MCF 10A (cell line): Measurements from ENCODE around the gene NPIPA7. TPM values are rescaled to one million over a fixed set of nuclear protein-coding genes. Genes with fewer than 3 reads are reported as not detected.
"Not testable (repeated sequence)": the region's sequence is repeated elsewhere in the genome, so short reads cannot be mapped to it uniquely, and the experiment has no call there.

Experiments
- BruUV-seq: library from RNA; stranded (reverse); fragments of 400-500 nt; replicated peaks from 2 replicates; lab custom pipeline; 2021; lab: Mats Ljungman, UMichigan
- CTCF ChIA-PET: fragments of 300-600 bp; sonication (Branson Sonifier 250); formaldehyde crosslinking; extraction: SDS; loops from one replicate; lab custom pipeline; 2021; ENCODE audit warnings: antibody characterized with exemption, inconsistent platforms; lab: Yijun Ruan, JAX
- POLR2A ChIA-PET: fragments of 300-600, 350-650 bp; sonication (Branson Sonifier 250); formaldehyde crosslinking; extraction: SDS; loops from one replicate; lab custom pipeline; 2020; ENCODE audit warnings: antibody characterized with exemption, inconsistent platforms; lab: Yijun Ruan, JAX
- DNase-seq: peaks from one replicate; pipeline ENCODE4 v3.0.0-alpha.2; 2018; ENCODE audit not compliant: unreplicated experiment
- H3K27ac Mint-ChIP-seq: one replicate; pipeline ENCODE4 v1.8.0; 2022; ENCODE audit warnings: mild to moderate bottlenecking, low read depth, mixed read lengths; ENCODE audit not compliant: unreplicated experiment
- H3K27me3 Mint-ChIP-seq: one replicate; pipeline ENCODE4 v1.8.0; 2022; ENCODE audit warnings: mixed read lengths; ENCODE audit not compliant: insufficient read depth, unreplicated experiment
- H3K36me3 Mint-ChIP-seq: one replicate; pipeline ENCODE4 v1.8.0; 2022; ENCODE audit warnings: mild to moderate bottlenecking, moderate library complexity, mixed read lengths; ENCODE audit not compliant: insufficient read depth, unreplicated experiment
- H3K4me1 Mint-ChIP-seq: one replicate; pipeline ENCODE4 v1.8.0; 2022; ENCODE audit warnings: mixed read lengths; ENCODE audit not compliant: insufficient read depth, unreplicated experiment
- H3K4me3 Mint-ChIP-seq: one replicate; pipeline ENCODE4 v1.8.0; 2022; ENCODE audit warnings: mild to moderate bottlenecking, moderate library complexity, mixed read lengths; ENCODE audit not compliant: unreplicated experiment
- H3K9me3 Mint-ChIP-seq: one replicate; pipeline ENCODE4 v1.8.0; 2022; ENCODE audit warnings: mixed read lengths; ENCODE audit not compliant: unreplicated experiment
- intact Hi-C: fragments of 100-400 bp; cut with micrococcal nuclease; formaldehyde crosslinking; loops from 2 replicates; pipeline ENCODE4 v1.14.1; 2022
- total RNA-seq: library from RNA; stranded (reverse); gene quantifications from 2 replicates; pipeline ENCODE4 v1.2.3, GENCODE V29; 2022

Gene NPIPA7
- total RNA-seq, 1 experiment from 2014 or later: 19.5 TPM

DNA sequence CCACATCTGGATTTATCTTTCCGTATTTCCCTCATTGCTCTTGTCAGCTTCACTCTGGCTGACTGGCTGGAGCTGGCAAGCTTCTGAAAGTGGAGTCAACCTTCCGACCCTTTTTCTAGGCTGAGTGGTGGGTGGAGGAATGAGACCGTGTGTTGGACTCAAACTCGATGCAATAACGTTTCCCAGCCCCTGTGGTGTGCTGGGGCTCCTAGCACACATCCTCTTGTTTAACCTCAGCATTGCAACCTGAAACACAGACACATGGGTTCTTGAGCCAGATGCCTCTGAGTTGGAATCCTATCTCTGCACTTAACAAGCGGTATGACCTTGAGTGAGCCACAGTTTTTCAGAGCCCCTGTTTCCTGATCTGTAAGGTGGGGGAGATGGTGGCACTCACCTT lies 29.5 kb downstream of the NPIPA7 start:
- H3K9me3 Mint-ChIP-seq, intact Hi-C loops, H3K27ac Mint-ChIP-seq, CTCF ChIA-PET, BruUV-seq, POLR2A ChIA-PET, DNase-seq, H3K4me3 Mint-ChIP-seq, H3K4me1 Mint-ChIP-seq, H3K36me3 Mint-ChIP-seq, H3K27me3 Mint-ChIP-seq: not testable (repeated sequence)

DNA sequence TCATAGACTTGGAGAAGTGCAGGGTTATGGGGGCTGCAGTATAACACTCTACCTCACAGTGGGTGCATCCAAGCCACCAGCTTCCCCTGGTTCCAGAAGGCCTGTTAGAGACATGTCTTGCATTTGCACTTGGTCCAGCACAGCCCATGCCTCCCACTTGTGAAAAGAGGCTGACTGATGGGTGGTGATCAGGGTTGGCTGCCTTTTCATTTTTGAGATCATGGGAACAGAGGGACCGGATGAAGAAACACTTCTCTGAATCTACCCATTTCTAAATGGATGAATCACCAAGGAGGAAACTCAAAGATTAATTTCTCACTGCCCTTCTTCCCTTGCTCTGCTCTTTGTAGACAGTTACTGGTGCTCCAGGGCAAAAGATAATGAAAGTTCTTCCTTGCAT lies 34.8 kb downstream of the NPIPA7 start:
- H3K36me3 Mint-ChIP-seq, POLR2A ChIA-PET, CTCF ChIA-PET, BruUV-seq, intact Hi-C loops, DNase-seq, H3K9me3 Mint-ChIP-seq, H3K27me3 Mint-ChIP-seq, H3K4me3 Mint-ChIP-seq, H3K4me1 Mint-ChIP-seq, H3K27ac Mint-ChIP-seq: not testable (repeated sequence)

DNA sequence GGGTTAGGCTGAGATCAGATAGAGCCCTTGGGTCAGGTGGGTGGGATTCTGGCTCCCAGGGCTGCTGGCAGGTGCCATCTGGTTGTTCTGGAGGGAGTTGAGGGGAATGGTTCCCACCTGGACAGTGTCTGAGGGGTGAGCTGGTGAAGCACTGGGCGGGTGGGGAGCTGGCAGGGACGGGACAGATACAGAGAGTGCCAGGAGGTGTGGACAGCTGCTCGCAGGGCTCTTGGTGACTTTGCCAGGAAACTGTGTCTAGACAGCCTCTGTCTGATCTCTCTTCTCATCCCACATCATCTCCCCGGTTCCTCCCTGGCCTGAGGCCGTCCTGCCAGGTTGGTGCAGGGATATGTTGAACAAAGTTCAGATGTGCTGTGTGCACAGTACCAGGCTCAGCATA lies 38.1 kb downstream of the NPIPA7 start:
- CTCF ChIA-PET, POLR2A ChIA-PET, H3K36me3 Mint-ChIP-seq, H3K27ac Mint-ChIP-seq, intact Hi-C loops, BruUV-seq, H3K4me1 Mint-ChIP-seq, H3K4me3 Mint-ChIP-seq, H3K27me3 Mint-ChIP-seq, H3K9me3 Mint-ChIP-seq, DNase-seq: not testable (repeated sequence)

DNA sequence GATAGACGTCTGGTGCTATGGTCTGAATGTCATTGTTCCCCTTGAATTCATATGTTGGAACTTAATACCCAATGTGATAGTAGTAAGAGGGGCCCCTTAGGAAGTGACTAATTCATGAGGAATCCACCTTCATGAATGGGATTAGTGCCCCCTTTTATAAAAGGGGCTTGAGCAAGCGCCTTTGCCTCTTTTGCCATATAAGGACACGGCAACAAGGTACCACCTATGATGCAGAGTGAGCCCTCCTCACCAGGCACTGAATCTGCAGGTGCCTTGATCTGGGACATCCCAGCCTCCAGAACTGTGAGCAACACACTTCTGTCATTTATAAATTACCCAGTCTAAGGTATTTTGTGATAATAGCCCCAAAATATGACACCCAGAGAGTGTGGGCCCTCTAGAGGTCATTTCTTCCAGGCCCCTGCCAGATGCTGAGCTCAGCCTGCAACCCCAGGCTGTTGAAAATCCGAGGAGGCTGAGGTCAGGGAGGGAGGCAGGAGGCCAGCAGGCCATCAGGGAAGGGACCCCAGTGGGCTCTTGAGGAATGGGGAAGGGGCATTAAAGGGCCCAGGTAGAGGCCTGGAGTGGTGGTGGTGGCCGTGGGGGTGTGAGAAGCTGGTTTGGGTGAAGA lies 39.1 kb downstream of the NPIPA7 start:
- H3K27me3 Mint-ChIP-seq, intact Hi-C loops, DNase-seq, H3K9me3 Mint-ChIP-seq, CTCF ChIA-PET, H3K36me3 Mint-ChIP-seq, H3K4me3 Mint-ChIP-seq, H3K27ac Mint-ChIP-seq, BruUV-seq, H3K4me1 Mint-ChIP-seq, POLR2A ChIA-PET: not testable (repeated sequence)

DNA sequence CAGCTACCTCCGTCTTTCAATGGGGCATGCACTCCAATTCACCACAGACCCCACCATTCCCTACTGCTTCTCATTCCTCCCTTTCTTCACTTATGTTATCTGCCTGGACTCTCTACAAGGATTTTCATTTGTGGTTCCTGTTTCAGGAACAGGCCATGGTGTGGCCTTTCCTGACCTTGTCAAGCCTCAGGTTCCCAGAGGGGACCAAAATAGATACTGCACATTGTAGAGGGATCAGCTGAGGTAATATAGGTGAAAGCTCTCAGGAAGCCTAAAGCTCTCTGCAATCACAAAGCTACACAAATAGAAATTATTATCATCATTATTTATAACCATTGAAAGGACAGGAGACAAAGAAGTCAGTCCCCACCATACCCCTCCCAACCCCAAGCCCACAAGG lies 41.6 kb downstream of the NPIPA7 start:
- BruUV-seq, DNase-seq, H3K4me3 Mint-ChIP-seq, intact Hi-C loops, CTCF ChIA-PET, H3K9me3 Mint-ChIP-seq, H3K27me3 Mint-ChIP-seq, H3K36me3 Mint-ChIP-seq, POLR2A ChIA-PET, H3K4me1 Mint-ChIP-seq, H3K27ac Mint-ChIP-seq: not testable (repeated sequence)

DNA sequence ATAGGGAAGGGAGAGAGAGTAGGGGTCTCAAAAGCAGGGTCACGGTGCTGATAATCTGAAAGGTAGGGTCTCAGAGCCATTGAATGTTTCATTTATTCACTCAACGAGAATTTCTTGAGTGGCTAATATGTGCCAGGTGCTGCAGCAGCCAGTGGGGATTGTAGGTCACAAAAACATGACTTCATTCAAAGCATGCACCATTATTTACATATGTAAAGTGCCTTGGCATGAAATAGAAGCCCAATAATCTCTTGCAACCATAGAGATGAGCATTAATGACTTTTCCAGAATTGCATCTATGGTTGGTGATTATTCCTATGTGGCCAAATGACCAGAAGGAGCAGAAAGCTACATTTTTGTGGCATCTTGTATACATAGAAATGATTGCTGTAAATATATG lies 46.2 kb downstream of the NPIPA7 start:
- H3K4me3 Mint-ChIP-seq, H3K27ac Mint-ChIP-seq, DNase-seq, POLR2A ChIA-PET, CTCF ChIA-PET, H3K27me3 Mint-ChIP-seq, H3K4me1 Mint-ChIP-seq, BruUV-seq, H3K36me3 Mint-ChIP-seq, H3K9me3 Mint-ChIP-seq, intact Hi-C loops: not testable (repeated sequence)

DNA sequence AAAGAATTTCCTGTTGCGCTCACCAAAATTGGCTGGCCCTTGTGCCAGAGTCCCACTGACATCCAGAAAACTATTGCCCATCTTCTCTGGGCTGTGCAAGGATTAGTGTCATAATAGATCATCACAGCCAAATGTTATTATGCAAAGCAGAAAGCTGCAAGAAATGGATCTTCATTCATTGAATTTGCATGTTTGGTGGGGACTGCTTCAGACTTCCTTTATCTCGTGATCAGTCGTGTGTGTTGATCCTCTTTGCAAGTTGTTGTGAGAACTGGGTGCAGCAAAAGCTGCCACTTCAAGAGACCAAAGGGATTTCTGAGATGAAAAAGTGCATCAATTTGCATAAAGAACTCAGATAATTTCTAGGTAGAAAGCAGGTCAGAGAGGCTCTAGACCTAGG lies 52.2 kb downstream of the NPIPA7 start:
- CTCF ChIA-PET: not testable (repeated sequence)

DNA sequence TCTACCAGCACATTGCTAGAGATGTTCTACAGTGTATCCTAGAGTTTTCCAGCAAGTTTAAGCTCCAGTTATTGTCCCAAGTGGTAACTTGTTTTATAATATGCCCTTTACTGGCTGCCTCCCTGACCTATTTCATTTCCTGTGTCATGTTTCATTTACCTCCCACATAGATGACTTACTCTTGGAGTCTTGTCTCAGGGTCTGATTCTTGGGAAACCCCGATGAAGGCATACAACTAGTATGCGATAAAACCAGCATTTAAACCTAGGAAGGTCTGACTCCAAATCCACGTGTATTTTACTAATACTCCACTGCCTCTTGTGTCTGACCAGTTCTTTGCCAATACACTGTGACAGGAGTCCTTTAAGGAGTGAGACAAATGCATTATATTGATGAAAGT lies 55.8 kb downstream of the NPIPA7 start:
- H3K27me3 Mint-ChIP-seq, CTCF ChIA-PET, H3K27ac Mint-ChIP-seq, DNase-seq, BruUV-seq, POLR2A ChIA-PET, intact Hi-C loops, H3K4me1 Mint-ChIP-seq, H3K36me3 Mint-ChIP-seq, H3K9me3 Mint-ChIP-seq, H3K4me3 Mint-ChIP-seq: not testable (repeated sequence)

More for the DNA sequence above, 52.2 kb downstream of the NPIPA7 start:
- H3K27me3 Mint-ChIP-seq, H3K27ac Mint-ChIP-seq, intact Hi-C loops, DNase-seq, H3K4me1 Mint-ChIP-seq, H3K9me3 Mint-ChIP-seq, POLR2A ChIA-PET, H3K4me3 Mint-ChIP-seq, H3K36me3 Mint-ChIP-seq, BruUV-seq: not testable (repeated sequence)

DNA sequence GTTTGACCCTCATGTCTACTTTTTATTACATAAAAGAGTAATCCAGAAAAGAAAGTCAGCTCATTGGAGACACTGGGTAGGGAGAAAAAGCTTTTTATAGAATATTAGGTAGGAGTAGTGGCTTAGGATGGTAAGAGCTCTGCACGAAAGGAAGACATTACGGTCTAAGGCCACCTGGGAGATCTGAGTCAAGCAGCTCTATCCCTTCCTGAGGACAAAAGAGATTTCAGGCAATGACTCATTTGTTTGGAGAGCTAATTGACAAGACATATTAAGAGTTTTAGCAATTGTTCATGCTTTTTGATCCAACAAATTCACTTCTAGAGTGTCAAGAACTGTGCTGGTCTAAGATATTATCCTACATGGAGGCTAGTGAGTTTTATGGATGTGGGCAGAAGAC lies 62.5 kb downstream of the NPIPA7 start:
- POLR2A ChIA-PET, H3K4me3 Mint-ChIP-seq, H3K9me3 Mint-ChIP-seq, CTCF ChIA-PET, H3K27me3 Mint-ChIP-seq, intact Hi-C loops, BruUV-seq, H3K4me1 Mint-ChIP-seq, H3K27ac Mint-ChIP-seq, H3K36me3 Mint-ChIP-seq, DNase-seq: not testable (repeated sequence)
